Neural progenitor cell (in vitro differentiated cells): Measurements from ENCODE around the gene LCE1C. TPM values are rescaled to one million over a fixed set of nuclear protein-coding genes. Genes with fewer than 3 reads are reported as not detected.

ENCODE experiments used
- DNase-seq: peaks from one replicate; pipeline ENCODE4 v3.0.0-alpha.2; 2016; ENCODE audit warnings: low spot score
- H2AFZ ChIP-seq: fragments of 200-600 bp; sonication (generic); replicated peaks from 2 replicates; pipeline ENCODE4 v1.6.1; 2016; ENCODE audit warnings: antibody characterized with exemption
- H3F3A ChIP-seq: fragments of 200-600 bp; sonication (generic); 2 replicates; pipeline ENCODE4 v1.6.1; 2016; ENCODE audit warnings: antibody characterized with exemption, low read depth
- H3K27ac ChIP-seq: fragments of 200-600 bp; sonication (generic); 2 replicates; pipeline ENCODE4 v1.5.1; 2016; ENCODE audit warnings: mild to moderate bottlenecking
- H3K27me3 ChIP-seq: fragments of 200-600 bp; sonication (generic); 2 replicates; pipeline ENCODE4 v1.6.1; 2016; ENCODE audit warnings: mild to moderate bottlenecking, moderate library complexity
- H3K36me3 ChIP-seq: fragments of 200-600 bp; sonication (generic); 2 replicates; pipeline ENCODE4 v1.5.1; 2016
- H3K4me1 ChIP-seq: fragments of 200-600 bp; sonication (generic); 2 replicates; pipeline ENCODE4 v1.6.1; 2016; ENCODE audit warnings: mixed run types
- H3K4me2 ChIP-seq: fragments of 200-600 bp; sonication (generic); 2 replicates; pipeline ENCODE4 v1.6.1; 2016
- H3K4me3 ChIP-seq: fragments of 200-600 bp; sonication (generic); 2 replicates; pipeline ENCODE4 v1.5.1; 2016
- H3K79me2 ChIP-seq: fragments of 200-600 bp; sonication (generic); 2 replicates; pipeline ENCODE4 v1.6.1; 2016; ENCODE audit warnings: low read depth
- H3K9ac ChIP-seq: fragments of 200-600 bp; sonication (generic); 2 replicates; pipeline ENCODE4 v1.6.1; 2016
- H3K9me3 ChIP-seq: fragments of 200-600 bp; sonication (generic); 2 replicates; pipeline ENCODE4 v1.5.1; 2016; ENCODE audit warnings: low read depth
- H4K20me1 ChIP-seq: fragments of 200-600 bp; sonication (generic); 2 replicates; pipeline ENCODE4 v1.6.1; 2016; ENCODE audit warnings: low read depth
- H3K27ac Mint-ChIP-seq: 3 replicates; pipeline ENCODE4 v1.8.0; 2021; ENCODE audit warnings: mixed read lengths
- H3K27me3 Mint-ChIP-seq: 2 replicates; pipeline ENCODE4 v1.8.0; 2022; ENCODE audit warnings: low read depth, mild to moderate bottlenecking, inconsistent platforms, moderate library complexity, mixed read lengths; ENCODE audit not compliant: insufficient read depth
- H3K36me3 Mint-ChIP-seq: 3 replicates; pipeline ENCODE4 v1.8.0; 2021; ENCODE audit warnings: mixed read lengths
- H3K4me1 Mint-ChIP-seq: 3 replicates; pipeline ENCODE4 v1.8.0; 2021; ENCODE audit warnings: mixed read lengths
- H3K4me3 Mint-ChIP-seq: 3 replicates; pipeline ENCODE4 v1.8.0; 2021; ENCODE audit warnings: mild to moderate bottlenecking, moderate library complexity, mixed read lengths
- H3K9me3 Mint-ChIP-seq: 3 replicates; pipeline ENCODE4 v1.8.0; 2020; ENCODE audit warnings: mixed read lengths
- EZH2 ChIP-seq: fragments of 200-600 bp; sonication (generic); IDR thresholded peaks from 2 replicates; pipeline ENCODE4 v1.6.1; 2017; ENCODE audit warnings: antibody characterized with exemption, mild to moderate bottlenecking, moderate library complexity
- EZH2phosphoT487 ChIP-seq: fragments of 200-600 bp; sonication (generic); IDR thresholded peaks from 2 replicates; pipeline ENCODE4 v1.6.1; 2017; ENCODE audit warnings: antibody characterized with exemption
- total RNA-seq: library from RNA; depleted of rRNA; stranded (reverse); fragments of >200 nt; gene quantifications from 2 replicates; pipeline ENCODE4 v1.2.3, GENCODE V29; 2015; ENCODE audit warnings: low replicate concordance
- TF ChIP-seq, protein P1 (sequence below): fragments of 200-600 bp; sonication (generic); IDR thresholded peaks from 2 replicates; pipeline ENCODE4 v1.5.1; 2017; ENCODE audit warnings: antibody characterized with exemption, mild to moderate bottlenecking

LCE1C gene
- total RNA-seq, 1 donor from 2014 or later = not detected

DNA sequence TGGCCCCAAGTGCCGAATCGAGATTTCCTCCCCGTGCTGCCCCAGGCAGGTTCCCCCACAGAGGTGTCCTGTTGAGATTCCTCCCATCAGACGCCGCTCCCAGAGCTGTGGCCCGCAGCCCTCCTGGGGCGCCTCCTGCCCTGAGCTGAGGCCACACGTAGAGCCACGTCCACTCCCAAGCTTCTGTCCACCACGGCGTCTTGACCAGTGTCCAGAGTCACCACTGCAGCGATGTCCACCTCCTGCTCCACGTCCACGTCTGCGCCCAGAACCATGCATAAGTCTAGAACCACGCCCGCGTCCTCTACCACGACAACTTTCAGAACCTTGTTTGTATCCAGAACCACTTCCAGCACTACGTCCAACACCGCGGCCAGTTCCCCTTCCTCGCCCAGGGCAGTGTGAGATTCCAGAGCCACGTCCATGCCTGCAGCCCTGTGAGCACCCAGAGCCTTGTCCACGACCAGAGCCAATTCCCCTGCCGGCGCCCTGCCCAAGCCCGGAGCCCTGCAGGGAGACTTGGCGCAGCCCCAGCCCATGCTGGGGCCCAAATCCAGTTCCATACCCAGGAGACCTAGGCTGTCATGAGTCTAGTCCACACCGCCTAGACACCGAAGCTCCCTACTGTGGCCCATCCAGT is 45.8 kb downstream of the LCE1C start:
- no peaks in the 10 kb centered on the region for H3K4me1 Mint-ChIP-seq
- no peak overlapping the region for H3K9ac ChIP-seq
- H3K27me3 ChIP-seq = no peaks in the 10 kb centered on the region
- H3K36me3 Mint-ChIP-seq = no peaks in the 10 kb centered on the region
- no peaks in the 10 kb centered on the region for H3K79me2 ChIP-seq
- peaks cover 7% of the 10 kb centered on the region for H3K27me3 Mint-ChIP-seq
- H3K36me3 ChIP-seq = no peaks in the 10 kb centered on the region
- H3K4me3 ChIP-seq = no peak overlapping the region
- DNase-seq = no peak
- H3K9me3 ChIP-seq = peaks cover 20% of the 10 kb centered on the region
- H3K27ac ChIP-seq = no peak overlapping the region
- TF ChIP-seq EZH2 = no peak
- TF ChIP-seq EZH2phosphoT487 = no peak
- TF ChIP-seq, protein P1, sequence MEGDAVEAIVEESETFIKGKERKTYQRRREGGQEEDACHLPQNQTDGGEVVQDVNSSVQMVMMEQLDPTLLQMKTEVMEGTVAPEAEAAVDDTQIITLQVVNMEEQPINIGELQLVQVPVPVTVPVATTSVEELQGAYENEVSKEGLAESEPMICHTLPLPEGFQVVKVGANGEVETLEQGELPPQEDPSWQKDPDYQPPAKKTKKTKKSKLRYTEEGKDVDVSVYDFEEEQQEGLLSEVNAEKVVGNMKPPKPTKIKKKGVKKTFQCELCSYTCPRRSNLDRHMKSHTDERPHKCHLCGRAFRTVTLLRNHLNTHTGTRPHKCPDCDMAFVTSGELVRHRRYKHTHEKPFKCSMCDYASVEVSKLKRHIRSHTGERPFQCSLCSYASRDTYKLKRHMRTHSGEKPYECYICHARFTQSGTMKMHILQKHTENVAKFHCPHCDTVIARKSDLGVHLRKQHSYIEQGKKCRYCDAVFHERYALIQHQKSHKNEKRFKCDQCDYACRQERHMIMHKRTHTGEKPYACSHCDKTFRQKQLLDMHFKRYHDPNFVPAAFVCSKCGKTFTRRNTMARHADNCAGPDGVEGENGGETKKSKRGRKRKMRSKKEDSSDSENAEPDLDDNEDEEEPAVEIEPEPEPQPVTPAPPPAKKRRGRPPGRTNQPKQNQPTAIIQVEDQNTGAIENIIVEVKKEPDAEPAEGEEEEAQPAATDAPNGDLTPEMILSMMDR = no peak
- H3K4me1 ChIP-seq = no peaks in the 10 kb centered on the region
- no peak overlapping the region for H3K4me2 ChIP-seq
- H3K27ac Mint-ChIP-seq = no peak overlapping the region
- no peak overlapping the region for H2AFZ ChIP-seq
- peaks cover 54% of the 10 kb centered on the region for H3K9me3 Mint-ChIP-seq
- no peak overlapping the region for H3K4me3 Mint-ChIP-seq
- no peaks in the 10 kb centered on the region for H4K20me1 ChIP-seq
- no peaks in the 10 kb centered on the region for H3F3A ChIP-seq

DNA sequence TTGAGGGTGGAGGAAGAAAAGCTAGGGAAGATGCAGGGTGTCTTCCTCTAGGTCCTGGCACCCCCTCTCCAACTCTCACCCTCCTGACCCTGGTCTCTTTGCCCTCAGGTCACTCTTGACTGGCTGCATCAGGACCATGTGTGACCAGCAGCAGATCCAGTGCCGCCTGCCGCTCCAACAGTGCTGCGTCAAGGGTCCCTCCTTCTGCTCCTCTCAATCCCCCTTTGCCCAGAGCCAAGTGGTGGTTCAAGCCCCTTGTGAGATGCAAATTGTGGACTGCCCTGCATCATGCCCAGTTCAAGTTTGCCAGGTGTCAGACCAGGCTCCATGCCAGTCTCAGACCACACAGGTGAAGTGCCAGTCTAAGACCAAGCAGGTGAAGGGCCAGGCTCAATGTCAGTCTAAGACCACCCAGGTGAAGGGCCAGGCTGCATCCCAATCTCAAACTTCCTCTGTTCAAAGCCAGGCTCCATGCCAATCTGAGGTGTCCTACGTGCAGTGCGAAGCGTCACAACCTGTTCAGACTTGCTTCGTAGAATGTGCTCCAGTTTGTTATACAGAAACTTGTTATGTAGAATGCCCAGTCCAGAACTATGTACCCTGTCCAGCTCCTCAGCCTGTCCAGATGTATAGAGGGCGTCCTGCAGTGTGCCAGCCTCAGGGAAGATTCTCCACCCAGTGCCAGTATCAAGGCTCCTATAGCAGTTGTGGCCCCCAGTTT is 46.8 kb downstream of the LCE1C start:
- Histone ChIP-seq H3K36me3 (no peaks in the 10 kb centered on the region), H3K4me2 (no peak overlapping the region), H4K20me1 (no peaks in the 10 kb centered on the region), H3F3A (no peaks in the 10 kb centered on the region), H3K27me3 (no peaks in the 10 kb centered on the region), H2AFZ (no peak overlapping the region), H3K4me3 (no peak overlapping the region), H3K9ac (no peak overlapping the region), H3K79me2 (no peaks in the 10 kb centered on the region), H3K27ac (no peak overlapping the region), H3K9me3 (peaks cover 22% of the 10 kb centered on the region), H3K4me1 (no peaks in the 10 kb centered on the region)
- DNase-seq = no peak
- no peak overlapping the region for H3K27ac Mint-ChIP-seq
- no peak overlapping the region for H3K4me3 Mint-ChIP-seq
- no peaks in the 10 kb centered on the region for H3K4me1 Mint-ChIP-seq
- TF ChIP-seq EZH2 (no peak), EZH2phosphoT487 (no peak)
- TF ChIP-seq, protein P1 = no peak
- H3K36me3 Mint-ChIP-seq = no peaks in the 10 kb centered on the region
- H3K9me3 Mint-ChIP-seq = peaks cover 51% of the 10 kb centered on the region
- H3K27me3 Mint-ChIP-seq = peaks cover 7% of the 10 kb centered on the region

DNA sequence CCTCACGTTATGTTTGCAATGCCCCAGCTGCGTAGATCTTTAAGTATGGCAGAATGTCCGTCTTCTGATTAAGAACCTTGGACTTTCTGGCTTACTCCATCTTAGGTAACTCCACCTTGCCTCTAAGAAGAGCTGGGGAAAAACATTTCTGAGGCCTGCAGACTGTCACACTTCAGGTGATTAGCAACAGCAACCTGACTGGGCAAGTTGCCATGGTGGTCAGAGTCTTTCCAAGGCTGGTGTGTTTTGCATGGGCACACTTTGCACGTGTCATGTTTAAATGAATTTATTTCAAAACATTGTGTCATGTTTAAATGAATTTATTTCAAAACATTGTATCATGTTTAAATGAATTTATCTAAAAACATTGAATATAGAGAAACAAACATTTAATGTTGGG is 47.8 kb downstream of the LCE1C start:
- Mint-ChIP-seq H3K4me1 (no peaks in the 10 kb centered on the region), H3K36me3 (no peaks in the 10 kb centered on the region), H3K27ac (no peak overlapping the region), H3K4me3 (no peak overlapping the region), H3K9me3 (peaks cover 48% of the 10 kb centered on the region), H3K27me3 (peaks cover 9% of the 10 kb centered on the region)
- Histone ChIP-seq H3K4me2 (no peak overlapping the region), H3K36me3 (no peaks in the 10 kb centered on the region), H3K27me3 (no peaks in the 10 kb centered on the region), H3K27ac (no peak overlapping the region), H3K9me3 (peaks cover 24% of the 10 kb centered on the region), H2AFZ (no peak overlapping the region), H3K79me2 (no peaks in the 10 kb centered on the region), H4K20me1 (no peaks in the 10 kb centered on the region), H3K9ac (no peak overlapping the region), H3K4me3 (no peak overlapping the region), H3F3A (no peaks in the 10 kb centered on the region), H3K4me1 (no peaks in the 10 kb centered on the region)
- no peak for TF ChIP-seq EZH2
- TF ChIP-seq, protein P1 = no peak
- TF ChIP-seq EZH2phosphoT487 = no peak
- no peak for DNase-seq
